ENCODE results near the gene SLC26A8. TPM values are rescaled to one million over a fixed set of nuclear protein-coding genes. Genes with fewer than 3 reads are reported as not detected.

Gene SLC26A8
- polyA plus RNA-seq, 3 donors: 0.52 to 1.7 (median 1.5) TPM

- Histone ChIP-seq H3K79me2 (ENCODE audit: insufficient read depth, low read length) (peaks cover 22% of the 10 kb centered on the region), H4K20me1 (ENCODE audit: insufficient read depth, low read length) (no peaks in the 10 kb centered on the region), H3K4me2 (replicated peaks; ENCODE audit: extremely low read depth, low read length, poor library complexity, severe bottlenecking) (no peak overlapping the region), H3K4me3 (replicated peaks in 1 of 3; ENCODE audit: low read depth in 2 of 3, low read length in 3 of 3) (no peak overlapping the region), H3K9me3 (replicated peaks in 1 of 2; ENCODE audit: control insufficient read depth in 1 of 2, insufficient read depth in 1 of 2, low read length in 2 of 2) (no peaks in the 10 kb centered on the region), H3K27me3 (ENCODE audit: control insufficient read depth in 2 of 2, insufficient read depth in 2 of 2, low read length in 2 of 2) (no peaks in the 10 kb centered on the region), H3K4me1 (ENCODE audit: control insufficient read depth in 1 of 2, insufficient read depth in 2 of 2, low read length in 2 of 2) (peaks cover 40 to 53% of the 10 kb centered on the region in 2 donors), H3K27ac (ENCODE audit: low read depth in 1 of 2, low read length in 2 of 2) (peak overlapping the region in 1 of 2 donors; percentile 75), H3K36me3 (replicated peaks in 1 of 2; ENCODE audit: control insufficient read depth in 1 of 2, insufficient read depth in 2 of 2, low read length in 2 of 2) (peaks cover 2 to 13% of the 10 kb centered on the region in 2 donors), H3K9ac (ENCODE audit: insufficient read depth, low read length, poor library complexity, severe bottlenecking) (no peak overlapping the region), H2AFZ (ENCODE audit: insufficient read depth, low read depth, low read length, poor library complexity, severe bottlenecking) (peak overlapping the region; percentile 42)
- intact Hi-C loops (cut with micrococcal nuclease): loop anchor here in 1 of 2 donors (10.0 kb wide), 1 partner anchor 91 kb away; the partner anchor contains the start of gene SRPK1
- WGBS (ENCODE audit: insufficient coverage): no CpG with 5 or more reads among the region's 4 CpGs
- Mint-ChIP-seq H3K27ac (peak overlapping the region; percentile 41 to 83 (median 74)), H3K4me1 (peaks cover 54% of the 10 kb centered on the region), H3K27me3 (ENCODE audit: low read depth in 3 of 3) (no peaks in the 10 kb centered on the region), H3K9me3 (peaks cover 0 to 1% (median 0%) of the 10 kb centered on the region in 7 donors), H3K36me3 (peaks cover 15 to 17% of the 10 kb centered on the region in 2 donors), H3K4me3 (no peak overlapping the region)
- TF ChIP-seq, protein P1, sequence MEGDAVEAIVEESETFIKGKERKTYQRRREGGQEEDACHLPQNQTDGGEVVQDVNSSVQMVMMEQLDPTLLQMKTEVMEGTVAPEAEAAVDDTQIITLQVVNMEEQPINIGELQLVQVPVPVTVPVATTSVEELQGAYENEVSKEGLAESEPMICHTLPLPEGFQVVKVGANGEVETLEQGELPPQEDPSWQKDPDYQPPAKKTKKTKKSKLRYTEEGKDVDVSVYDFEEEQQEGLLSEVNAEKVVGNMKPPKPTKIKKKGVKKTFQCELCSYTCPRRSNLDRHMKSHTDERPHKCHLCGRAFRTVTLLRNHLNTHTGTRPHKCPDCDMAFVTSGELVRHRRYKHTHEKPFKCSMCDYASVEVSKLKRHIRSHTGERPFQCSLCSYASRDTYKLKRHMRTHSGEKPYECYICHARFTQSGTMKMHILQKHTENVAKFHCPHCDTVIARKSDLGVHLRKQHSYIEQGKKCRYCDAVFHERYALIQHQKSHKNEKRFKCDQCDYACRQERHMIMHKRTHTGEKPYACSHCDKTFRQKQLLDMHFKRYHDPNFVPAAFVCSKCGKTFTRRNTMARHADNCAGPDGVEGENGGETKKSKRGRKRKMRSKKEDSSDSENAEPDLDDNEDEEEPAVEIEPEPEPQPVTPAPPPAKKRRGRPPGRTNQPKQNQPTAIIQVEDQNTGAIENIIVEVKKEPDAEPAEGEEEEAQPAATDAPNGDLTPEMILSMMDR (IDR thresholded peaks at IDR 0.05): no peak
- DNase-seq: peak in 1 of 3 donors; percentile 58
Measured at GRCh38 chr6:36015666-36016065, 8.8 kb downstream of the SLC26A8 start.

- Mint-ChIP-seq H3K36me3 (peaks cover 13 to 35% of the 10 kb centered on the region in 2 donors), H3K27me3 (ENCODE audit: low read depth in 3 of 3) (peaks cover 0 to 1% (median 0%) of the 10 kb centered on the region in 3 donors), H3K4me1 (peaks cover 20% of the 10 kb centered on the region), H3K4me3 (no peak overlapping the region), H3K27ac (peak overlapping the region in 3 of 7 donors; percentile 9 to 69 (median 9)), H3K9me3 (no peaks in the 10 kb centered on the region)
- intact Hi-C loops (cut with micrococcal nuclease): no loop called here
- Histone ChIP-seq H3K4me3 (replicated peaks in 1 of 3; ENCODE audit: low read depth in 2 of 3, low read length in 3 of 3) (no peak overlapping the region), H3K27me3 (ENCODE audit: control insufficient read depth in 2 of 2, insufficient read depth in 2 of 2, low read length in 2 of 2) (no peaks in the 10 kb centered on the region), H4K20me1 (ENCODE audit: insufficient read depth, low read length) (no peaks in the 10 kb centered on the region), H2AFZ (ENCODE audit: insufficient read depth, low read depth, low read length, poor library complexity, severe bottlenecking) (no peak overlapping the region), H3K4me2 (replicated peaks; ENCODE audit: extremely low read depth, low read length, poor library complexity, severe bottlenecking) (no peak overlapping the region), H3K27ac (ENCODE audit: low read depth in 1 of 2, low read length in 2 of 2) (no peak overlapping the region), H3K9ac (ENCODE audit: insufficient read depth, low read length, poor library complexity, severe bottlenecking) (no peak overlapping the region), H3K4me1 (ENCODE audit: control insufficient read depth in 1 of 2, insufficient read depth in 2 of 2, low read length in 2 of 2) (peaks cover 0 to 5% of the 10 kb centered on the region in 2 donors), H3K9me3 (replicated peaks in 1 of 2; ENCODE audit: control insufficient read depth in 1 of 2, insufficient read depth in 1 of 2, low read length in 2 of 2) (no peaks in the 10 kb centered on the region), H3K79me2 (ENCODE audit: insufficient read depth, low read length) (no peaks in the 10 kb centered on the region), H3K36me3 (replicated peaks in 1 of 2; ENCODE audit: control insufficient read depth in 1 of 2, insufficient read depth in 2 of 2, low read length in 2 of 2) (peaks cover 0 to 14% of the 10 kb centered on the region in 2 donors)
- no CpG with 5 or more reads among the region's 1 CpG for WGBS (ENCODE audit: insufficient coverage)
- DNase-seq: peak in 2 of 3 donors; percentile 17 to 34
- TF ChIP-seq, protein P1 (IDR thresholded peaks at IDR 0.05): no peak
Measured at GRCh38 chr6:36000451-36000850, 24.0 kb downstream of the SLC26A8 start.

Data from CD14-positive monocyte (primary cell).